Activated CD8-positive, alpha-beta memory T cell treated with anti-CD3 and anti-CD28 coated beads, Interleukin-2, amount 50 U/mL, for 4 hours (primary cell): ENCODE data around the gene RAB30.

Experiments used
- DNase-seq: peaks from one replicate; pipeline ENCODE4 v3.0.0-alpha.2; 2020

Gene RAB30

GRCh38 chr11:83071567-83072349 is at the start of gene RAB30:
TSS of gene RAB30 (minus strand) at chr11:83071897. CDS start at chr11:82997316, 74,581 bp downstream.
- peak; percentile 90 for DNase-seq

- DNase-seq = no peak
Measured at GRCh38 chr11:83120327-83120726, 48.6 kb upstream of the RAB30 start.

- no peak for DNase-seq
Measured at GRCh38 chr11:83119216-83119615, 47.5 kb upstream of the RAB30 start.

GRCh38 chr11:83118814-83119213 is 47.1 kb upstream of the RAB30 start:
- DNase-seq = no peak

- no peak for DNase-seq
Measured at GRCh38 chr11:83116015-83116641, 44.4 kb upstream of the RAB30 start.

GRCh38 chr11:83115551-83115950 is 43.9 kb upstream of the RAB30 start:
- no peak for DNase-seq

- no peak for DNase-seq
Measured at GRCh38 chr11:83115026-83115425, 43.3 kb upstream of the RAB30 start.

- no peak for DNase-seq
Measured at GRCh38 chr11:83112886-83113285, 41.2 kb upstream of the RAB30 start.

GRCh38 chr11:83105168-83105567 is 33.5 kb upstream of the RAB30 start:
- DNase-seq = no peak

GRCh38 chr11:83102834-83103233 is 31.1 kb upstream of the RAB30 start:
- no peak for DNase-seq

GRCh38 chr11:83097429-83098075 is 25.9 kb upstream of the RAB30 start:
- DNase-seq = no peak

GRCh38 chr11:83093634-83094033 is 21.9 kb upstream of the RAB30 start:
- no peak for DNase-seq

- DNase-seq = no peak
Measured at GRCh38 chr11:83092488-83093384, 21.0 kb upstream of the RAB30 start.

GRCh38 chr11:83088965-83089364 is 17.3 kb upstream of the RAB30 start:
- no peak for DNase-seq

- no peak for DNase-seq
Measured at GRCh38 chr11:83087035-83087434, 15.3 kb upstream of the RAB30 start.

GRCh38 chr11:83079820-83080219 is 8.1 kb upstream of the RAB30 start:
- no peak for DNase-seq

GRCh38 chr11:83078269-83078668 is 6.6 kb upstream of the RAB30 start:
- DNase-seq = no peak

- no peak for DNase-seq
Measured at GRCh38 chr11:83073884-83074283, 2.2 kb upstream of the RAB30 start.

GRCh38 chr11:83073258-83073657 is 1.6 kb upstream of the RAB30 start:
- no peak for DNase-seq

GRCh38 chr11:83072350-83073242 is 899 bp upstream of the RAB30 start:
- DNase-seq = no peak

- DNase-seq = peak; percentile 23
Measured at GRCh38 chr11:83070731-83071566, 748 bp downstream of the RAB30 start.
